Measurements from ENCODE around the gene SLC2A3.
A peak's percentile ranks its signal among the peaks of the same experiment; 100 is the strongest.
"Not testable (repeated sequence)": the region's sequence is repeated elsewhere in the genome, so short reads cannot be mapped to it uniquely, and the experiment has no call there.

The SLC2A3 gene

DNA sequence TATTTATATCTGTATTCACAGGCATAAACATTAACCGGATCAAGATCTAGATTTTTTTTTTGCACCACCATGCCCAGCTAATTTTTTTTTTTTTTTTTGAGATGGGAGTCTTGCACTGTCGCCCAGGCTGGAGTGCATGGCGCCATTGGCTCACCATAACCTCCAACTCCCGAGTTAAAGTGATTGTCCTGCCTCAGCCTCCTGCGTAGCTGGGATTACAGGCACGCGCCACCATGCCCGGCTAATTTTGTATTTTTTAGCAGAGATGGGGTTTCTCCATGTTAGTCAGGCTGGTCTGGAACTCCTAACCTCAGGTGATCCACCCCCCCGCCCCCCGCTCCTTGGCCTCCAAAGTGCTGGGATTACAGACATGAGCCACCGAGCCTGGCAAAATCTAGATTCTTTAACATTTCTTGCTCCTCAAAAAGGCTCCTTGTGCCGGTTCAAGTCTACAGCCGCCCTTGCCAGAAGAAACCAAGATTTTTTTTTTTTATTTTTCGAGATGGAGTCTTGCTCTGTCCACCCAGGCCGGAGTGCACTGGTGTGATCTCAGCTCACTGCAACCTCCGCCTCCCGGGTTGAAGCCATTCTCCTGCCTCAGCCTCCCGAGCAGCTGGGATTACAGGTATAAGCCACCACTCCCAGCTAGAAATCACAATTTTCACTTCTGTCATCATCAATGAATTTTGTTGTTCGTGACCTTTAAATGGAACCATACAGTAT is 36.9 kb upstream of the SLC2A3 start:
- H3K9me3 ChIP-seq (ENCODE audit: low read depth, low read length): no peaks in the 10 kb centered on the region
- H3K36me3 ChIP-seq (ENCODE audit: insufficient read depth, low read length): no peaks in the 10 kb centered on the region
- TF ChIP-seq POLR2AphosphoS5 (IDR thresholded peaks at IDR 0.05; ENCODE audit: borderline replicate concordance, low read depth, low read length): no peak
- TF ChIP-seq EZH2 (IDR thresholded peaks at IDR 0.05): no peak
- no peak for TF ChIP-seq FOXP2 (optimal IDR thresholded peaks at IDR 0.05; ENCODE audit: control extremely low read depth, extremely low read length, insufficient read depth)
- H3K4me3 ChIP-seq: no peak overlapping the region
- DNase-seq (ENCODE audit: low read depth, low spot score): no peak
- no peak overlapping the region for H3K9ac ChIP-seq (ENCODE audit: insufficient read length)
- H3K27ac ChIP-seq: no peak overlapping the region

- H3K4me3 ChIP-seq; H3K36me3 ChIP-seq (ENCODE audit: insufficient read depth, low read length); H3K9me3 ChIP-seq (ENCODE audit: low read depth, low read length); DNase-seq (ENCODE audit: low read depth, low spot score); H3K27ac ChIP-seq; H3K9ac ChIP-seq (ENCODE audit: insufficient read length): not testable (repeated sequence)
Measured at GRCh38 chr12:7972269-7972668, 36.3 kb upstream of the SLC2A3 start.

GRCh38 chr12:7971765-7972164 is 35.8 kb upstream of the SLC2A3 start:
- Histone ChIP-seq H3K27ac (0 out of 2 replicates have a peak overlapping the region, but pooled peaks have one; percentile 4), H3K4me3 (peak overlapping the region; percentile 66; the same call in 1 of the 2 replicates)
- not testable (repeated sequence) for H3K9me3 ChIP-seq (ENCODE audit: low read depth, low read length); H3K36me3 ChIP-seq (ENCODE audit: insufficient read depth, low read length); H3K9ac ChIP-seq (ENCODE audit: insufficient read length); DNase-seq (ENCODE audit: low read depth, low spot score)

- H3K27ac ChIP-seq: peak overlapping the region; percentile 65
- peak; percentile 96 for TF ChIP-seq FOXP2 (optimal IDR thresholded peaks at IDR 0.05; ENCODE audit: control extremely low read depth, extremely low read length, insufficient read depth)
- peak; percentile 74 for TF ChIP-seq POLR2AphosphoS5 (IDR thresholded peaks at IDR 0.05; ENCODE audit: borderline replicate concordance, low read depth, low read length)
- TF ChIP-seq EZH2 (IDR thresholded peaks at IDR 0.05): no peak
- H3K4me3 ChIP-seq: peak overlapping the region; percentile 66
- H3K36me3 ChIP-seq (ENCODE audit: insufficient read depth, low read length): no peaks in the 10 kb centered on the region
- peak overlapping the region; percentile 27 for H3K9ac ChIP-seq (ENCODE audit: insufficient read length)
- DNase-seq (ENCODE audit: low read depth, low spot score): peak; percentile 96
- H3K9me3 ChIP-seq (ENCODE audit: low read depth, low read length): no peaks in the 10 kb centered on the region
Measured at GRCh38 chr12:7970475-7971252, 34.7 kb upstream of the SLC2A3 start.

DNA sequence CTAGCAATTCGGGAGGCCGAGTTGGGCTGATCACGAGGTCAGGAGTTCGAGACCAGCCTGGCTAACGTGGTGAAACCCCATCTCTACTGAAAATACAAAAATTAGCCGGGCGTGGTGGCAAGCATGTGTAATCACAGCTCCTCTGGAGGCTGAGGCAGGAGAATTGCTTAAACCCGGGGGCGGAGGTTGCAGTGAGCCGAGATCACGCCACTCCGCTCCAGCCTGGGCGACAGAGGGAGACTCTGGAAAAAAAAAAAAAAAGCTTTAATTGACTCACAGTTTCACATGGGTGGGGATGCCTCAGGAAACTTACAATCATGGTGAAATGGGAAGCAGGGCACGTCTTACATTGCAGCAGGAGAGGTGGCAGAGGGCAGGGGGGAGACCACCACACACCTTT is 30.6 kb upstream of the SLC2A3 start:
- no peak overlapping the region for H3K27ac ChIP-seq
- TF ChIP-seq EZH2 (IDR thresholded peaks at IDR 0.05): no peak
- no peak for TF ChIP-seq POLR2AphosphoS5 (IDR thresholded peaks at IDR 0.05; ENCODE audit: borderline replicate concordance, low read depth, low read length)
- TF ChIP-seq FOXP2 (optimal IDR thresholded peaks at IDR 0.05; ENCODE audit: control extremely low read depth, extremely low read length, insufficient read depth): no peak

DNA sequence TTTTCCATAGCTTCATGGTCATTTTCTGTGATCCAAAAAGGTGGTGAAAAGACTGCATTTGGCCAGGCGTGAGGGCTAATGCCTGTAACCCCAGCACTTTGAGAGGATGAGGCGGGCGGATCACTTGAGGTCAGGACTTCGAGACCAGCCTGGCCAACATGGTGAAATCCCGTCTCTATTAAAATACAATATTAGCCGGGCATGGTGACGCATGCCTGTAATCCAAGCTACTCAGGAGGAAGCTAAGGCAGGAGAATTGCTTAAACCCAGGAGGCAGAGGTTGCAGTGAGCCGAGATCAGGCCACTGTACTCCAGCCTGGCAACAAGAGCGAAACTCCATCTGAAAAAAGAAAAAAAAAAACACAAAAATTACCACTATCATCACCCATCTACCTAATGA is 28.7 kb upstream of the SLC2A3 start:
- H3K4me3 ChIP-seq; H3K9ac ChIP-seq (ENCODE audit: insufficient read length); H3K9me3 ChIP-seq (ENCODE audit: low read depth, low read length); H3K36me3 ChIP-seq (ENCODE audit: insufficient read depth, low read length); DNase-seq (ENCODE audit: low read depth, low spot score); H3K27ac ChIP-seq: not testable (repeated sequence)

More for the DNA sequence above, 30.6 kb upstream of the SLC2A3 start:
- Histone ChIP-seq H3K9ac (ENCODE audit: insufficient read length) (no peak overlapping the region), H3K36me3 (ENCODE audit: insufficient read depth, low read length) (no peaks in the 10 kb centered on the region), H3K4me3 (no peak overlapping the region), H3K9me3 (ENCODE audit: low read depth, low read length) (no peaks in the 10 kb centered on the region)
- no peak for DNase-seq (ENCODE audit: low read depth, low spot score)

DNA sequence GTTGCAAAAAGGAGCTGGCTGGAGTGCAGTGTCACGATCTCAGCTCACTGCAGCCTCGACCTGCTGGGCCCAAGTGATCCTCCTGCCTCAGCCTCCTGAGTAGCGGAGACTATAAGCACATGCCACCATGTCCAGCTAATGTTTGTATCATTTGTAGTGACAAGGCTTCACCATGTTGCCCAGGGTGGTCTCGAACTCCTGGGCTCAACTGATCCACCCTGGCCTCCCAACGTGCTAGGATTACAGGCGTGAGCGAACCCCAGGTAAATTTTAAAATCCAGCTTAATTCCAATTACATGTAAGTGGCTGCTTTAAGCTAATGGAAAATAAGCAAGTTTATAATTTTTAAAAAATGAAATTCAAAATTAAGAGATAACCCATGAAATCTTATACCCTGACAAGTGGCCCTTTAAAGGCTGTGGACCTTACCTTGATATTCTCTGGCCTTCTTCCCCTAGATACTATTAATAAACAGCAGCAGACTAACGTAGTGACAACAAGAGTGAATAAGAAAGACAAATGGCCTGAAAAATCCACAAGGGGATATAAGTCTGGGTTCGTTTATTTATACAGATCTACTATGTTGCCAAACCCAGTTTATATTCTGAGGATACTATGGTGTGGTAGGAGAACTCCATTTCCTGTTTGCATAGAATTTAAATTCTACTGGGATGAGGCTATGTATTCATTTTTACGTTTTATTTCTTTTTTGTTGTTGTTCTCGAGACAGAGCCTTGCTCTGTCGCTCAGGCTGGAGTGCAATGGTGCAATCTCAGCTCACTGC is 25.6 kb upstream of the SLC2A3 start:
- TF ChIP-seq POLR2AphosphoS5 (IDR thresholded peaks at IDR 0.05; ENCODE audit: borderline replicate concordance, low read depth, low read length) (no peak), FOXP2 (optimal IDR thresholded peaks at IDR 0.05; ENCODE audit: control extremely low read depth, extremely low read length, insufficient read depth) (no peak), EZH2 (IDR thresholded peaks at IDR 0.05) (no peak)
- Histone ChIP-seq H3K36me3 (ENCODE audit: insufficient read depth, low read length) (no peaks in the 10 kb centered on the region), H3K27ac (no peak overlapping the region), H3K9me3 (ENCODE audit: low read depth, low read length) (no peaks in the 10 kb centered on the region), H3K4me3 (peak overlapping the region; percentile 76; the same call in 1 of the 2 replicates), H3K9ac (ENCODE audit: insufficient read length) (no peak overlapping the region)
- no peak for DNase-seq (ENCODE audit: low read depth, low spot score)

DNA sequence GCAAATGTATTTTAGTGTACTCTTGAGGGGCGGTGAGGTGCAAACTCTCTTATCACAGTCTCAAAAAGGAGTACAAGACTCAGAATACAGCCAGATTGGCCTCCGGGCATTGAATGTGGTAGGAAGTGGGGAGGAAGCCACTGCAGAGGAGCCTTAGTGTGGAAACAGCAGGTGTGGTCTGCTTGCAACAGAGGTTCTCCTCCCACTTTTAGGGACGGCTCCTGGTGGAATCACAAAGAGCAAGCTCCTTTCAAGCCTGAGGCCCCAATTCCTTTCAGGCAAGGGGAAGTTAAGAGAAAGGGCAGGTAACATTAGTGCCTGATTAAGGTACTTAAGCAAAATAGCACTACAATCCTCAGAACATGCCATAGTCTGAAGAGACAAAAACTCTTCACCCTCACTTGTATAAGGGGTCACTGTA is 23.7 kb upstream of the SLC2A3 start:
- DNase-seq (ENCODE audit: low read depth, low spot score): peak; percentile 96
- peak overlapping the region; percentile 88 for H3K27ac ChIP-seq

More for the DNA sequence above, 23.7 kb upstream of the SLC2A3 start:
- Histone ChIP-seq H3K36me3 (ENCODE audit: insufficient read depth, low read length) (no peaks in the 10 kb centered on the region), H3K9ac (ENCODE audit: insufficient read length) (peak overlapping the region; percentile 24), H3K4me3 (peak overlapping the region; percentile 76), H3K9me3 (ENCODE audit: low read depth, low read length) (no peaks in the 10 kb centered on the region)
- TF ChIP-seq FOXP2 (optimal IDR thresholded peaks at IDR 0.05; ENCODE audit: control extremely low read depth, extremely low read length, insufficient read depth) (no peak), POLR2AphosphoS5 (IDR thresholded peaks at IDR 0.05; ENCODE audit: borderline replicate concordance, low read depth, low read length) (peak; percentile 69), EZH2 (IDR thresholded peaks at IDR 0.05) (no peak)
